D721Med (cell line): ENCODE results near the gene NEO1.

Experiments
- DNase-seq: peaks from one replicate; pipeline ENCODE4 v3.0.0; 2011; ENCODE audit warnings: low spot score; ENCODE audit not compliant: insufficient read length
- FAIRE-seq: peaks from 2 replicates; lab custom pipeline; 2011; peaks lifted over from hg19 to GRCh38; lab: Jason Lieb, UNC
- CTCF ChIP-seq: IDR thresholded peaks from 2 replicates; pipeline ENCODE4 v1.5.1; 2012; ENCODE audit warnings: mild to moderate bottlenecking, control low read depth; ENCODE audit not compliant: insufficient read depth; ENCODE audit errors: missing control alignments

The NEO1 gene

DNA sequence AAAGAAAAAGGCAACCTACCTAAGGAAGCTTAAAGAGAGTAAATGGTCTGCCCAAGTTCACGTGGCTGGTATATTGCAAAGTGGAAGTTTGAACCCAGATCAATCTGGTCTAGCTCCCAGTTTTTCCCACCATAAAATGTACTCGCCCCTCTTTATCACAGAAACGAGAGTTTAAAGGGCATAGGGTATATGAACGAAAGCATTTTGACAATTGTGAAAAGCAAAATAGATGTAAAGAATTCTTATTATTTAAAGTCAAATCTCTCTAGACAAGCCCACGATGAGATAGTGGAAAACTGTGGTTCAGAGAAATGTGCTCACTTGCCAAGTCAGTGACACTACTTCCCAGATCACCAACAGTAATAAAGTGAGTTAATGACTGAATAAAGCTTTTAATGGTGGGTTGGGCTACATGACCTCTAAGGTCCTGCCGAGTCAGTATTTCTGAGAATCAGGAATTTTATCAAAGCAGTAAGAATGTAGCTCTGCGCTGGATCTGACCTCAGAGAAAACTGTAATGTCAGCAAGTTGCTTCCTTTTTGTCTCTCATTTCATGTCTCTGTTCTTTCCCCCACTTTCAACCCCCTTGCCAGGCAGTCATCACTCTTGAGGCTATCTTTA lies 23.3 kb upstream of the NEO1 start:
- FAIRE-seq (no peak), DNase-seq (no peak)
- no peak for TF ChIP-seq CTCF

DNA sequence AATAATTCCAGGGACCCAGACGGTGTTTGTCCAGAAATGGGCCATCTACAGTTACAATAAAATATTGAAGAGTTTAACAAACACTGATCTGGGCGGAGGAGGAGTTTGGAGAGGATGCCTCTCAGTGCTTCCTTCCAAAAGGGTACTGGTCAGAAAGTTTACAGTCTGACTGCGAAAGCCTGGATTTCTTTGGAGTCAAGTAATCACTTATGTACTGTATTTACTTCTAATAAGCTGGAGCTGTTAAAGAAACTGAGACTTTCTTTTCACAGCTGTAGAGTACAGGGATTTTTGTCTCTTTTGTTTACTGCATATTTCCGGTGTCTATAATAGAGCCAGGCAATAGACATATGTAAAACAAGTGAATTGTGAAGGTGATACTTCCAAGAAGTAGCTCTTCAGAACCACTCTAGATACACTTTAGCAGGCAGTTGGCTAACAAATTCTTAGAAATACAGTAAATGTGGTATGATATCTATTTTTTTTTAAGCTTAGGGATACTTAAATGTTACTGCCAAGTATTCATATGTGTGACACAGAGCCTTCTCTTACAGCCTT lies 22.1 kb upstream of the NEO1 start:
- FAIRE-seq (no peak), DNase-seq (no peak)
- no peak for TF ChIP-seq CTCF

GRCh38 chr15:73031648-73032047 lies 20.6 kb upstream of the NEO1 start:
- no peak for FAIRE-seq

GRCh38 chr15:73033611-73034010 lies 18.7 kb upstream of the NEO1 start:
- no peak for FAIRE-seq
- DNase-seq, result no peak
- no peak for TF ChIP-seq CTCF

More at GRCh38 chr15:73031648-73032047, 20.6 kb upstream of the NEO1 start:
- TF ChIP-seq CTCF, result no peak
- no peak for DNase-seq

- DNase-seq (no peak), FAIRE-seq (peak; percentile 44)
- TF ChIP-seq CTCF, result no peak
These were observed 18.0 kb upstream of the NEO1 start for GRCh38 chr15:73034221-73034620.

DNA sequence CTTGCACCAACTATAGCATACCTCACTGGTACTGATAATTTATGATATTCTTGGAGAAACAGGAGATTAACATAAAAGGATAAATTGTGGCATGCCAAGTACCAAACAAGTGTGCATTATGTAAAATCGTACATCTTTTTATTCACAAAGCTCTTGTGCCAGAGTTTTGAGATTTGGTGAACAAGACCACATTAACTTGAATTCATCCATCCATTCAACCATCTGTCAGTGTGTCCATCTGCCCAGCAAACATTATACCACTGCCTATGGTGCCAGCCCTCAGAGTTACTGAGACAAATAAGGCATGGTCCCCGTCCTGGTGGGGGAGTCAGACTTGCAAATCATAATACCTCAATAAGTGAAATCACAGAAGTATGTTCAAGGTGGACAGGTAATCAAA lies 17.0 kb upstream of the NEO1 start:
- DNase-seq (no peak), FAIRE-seq (no peak)
- TF ChIP-seq CTCF, result no peak

DNA sequence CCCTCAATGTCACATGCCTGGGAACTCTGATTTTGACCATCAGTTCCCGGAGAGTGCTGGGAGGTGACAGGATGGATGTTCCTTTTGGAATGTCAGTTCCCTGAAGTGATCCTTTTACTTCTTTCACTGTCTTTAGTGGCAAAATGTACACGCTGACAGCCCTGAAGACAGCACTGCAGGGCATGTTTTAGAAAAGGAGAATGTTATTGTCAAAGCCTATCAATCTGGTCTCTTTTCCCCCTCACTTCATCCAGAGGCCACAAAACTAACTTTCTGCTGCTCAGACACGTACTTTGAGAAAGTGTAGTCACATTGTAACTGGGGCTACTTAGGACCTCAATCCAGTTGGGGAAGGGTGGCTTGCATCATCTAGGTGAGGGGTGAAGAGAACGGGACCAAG lies 14.0 kb upstream of the NEO1 start:
- no peak for FAIRE-seq
- TF ChIP-seq CTCF, result no peak
- DNase-seq, result no peak
